Stimulated activated naive CD8-positive, alpha-beta T cell treated with anti-CD3 and anti-CD28 coated beads, Interleukin-15, amount 100 ng/mL, for 72 hours (primary cell): ENCODE data around the gene MATN3.
A peak's percentile ranks its signal among the peaks of the same experiment; 100 is the strongest.

Source experiments
- ATAC-seq: fragments of 150-1000 bp; cut with Tn5 transposase; 2 replicates; pipeline ENCODE4 v1.10.0; 2021; ENCODE audit warnings: mild to moderate bottlenecking, moderate library complexity
- DNase-seq, 2 donors: peaks; one replicate each; pipeline ENCODE4 v3.0.0; 2021 to 2022
- H3K27ac Mint-ChIP-seq, 2 donors: one replicate each; pipeline ENCODE4 v1.8.0; 2022; ENCODE audit warnings: mild to moderate bottlenecking in 2 of 2, mixed read lengths in 2 of 2, moderate library complexity in 2 of 2
- H3K27me3 Mint-ChIP-seq: one replicate; pipeline ENCODE4 v1.8.0; 2022; ENCODE audit warnings: mixed read lengths
- H3K4me1 Mint-ChIP-seq: one replicate; pipeline ENCODE4 v1.8.0; 2022; ENCODE audit warnings: mild to moderate bottlenecking, mixed read lengths
- H3K4me3 Mint-ChIP-seq, 2 donors: one replicate each; pipeline ENCODE4 v1.8.0; 2022; ENCODE audit warnings: mild to moderate bottlenecking in 2 of 2, mixed read lengths in 2 of 2, moderate library complexity in 1 of 2
- H3K9me3 Mint-ChIP-seq, 2 donors: one replicate each; pipeline ENCODE4 v1.8.0; 2022; ENCODE audit warnings: mixed read lengths in 2 of 2

MATN3 gene

GRCh38 chr2:20023688-20024087, 11.2 kb upstream of the MATN3 start:
- ATAC-seq (no peak), DNase-seq (no peak)
- no peaks in the 10 kb centered on the region for H3K4me1 Mint-ChIP-seq
- peaks cover 26 to 36% of the 10 kb centered on the region in 2 donors for H3K9me3 Mint-ChIP-seq
- no peaks in the 10 kb centered on the region for H3K27me3 Mint-ChIP-seq
- no peak overlapping the region for H3K27ac Mint-ChIP-seq
- no peak overlapping the region for H3K4me3 Mint-ChIP-seq

- no peak for ATAC-seq
- no peak overlapping the region for H3K4me3 Mint-ChIP-seq
These were observed 9.0 kb upstream of the MATN3 start for GRCh38 chr2:20021405-20022009.

GRCh38 chr2:20019747-20020146, 7.3 kb upstream of the MATN3 start:
- H3K27me3 Mint-ChIP-seq, result peaks cover 2% of the 10 kb centered on the region
- no peak overlapping the region for H3K4me3 Mint-ChIP-seq
- no peaks in the 10 kb centered on the region for H3K4me1 Mint-ChIP-seq
- peaks cover 27 to 36% of the 10 kb centered on the region in 2 donors for H3K9me3 Mint-ChIP-seq
- ATAC-seq, result no peak
- DNase-seq, result no peak
- no peak overlapping the region for H3K27ac Mint-ChIP-seq

More at GRCh38 chr2:20021405-20022009, 9.0 kb upstream of the MATN3 start:
- DNase-seq, result no peak
- Mint-ChIP-seq H3K27me3 (no peaks in the 10 kb centered on the region), H3K9me3 (peaks cover 26 to 36% of the 10 kb centered on the region in 2 donors), H3K4me1 (no peaks in the 10 kb centered on the region), H3K27ac (no peak overlapping the region)

- Mint-ChIP-seq H3K4me1 (no peaks in the 10 kb centered on the region), H3K27ac (no peak overlapping the region), H3K9me3 (peaks cover 30 to 36% of the 10 kb centered on the region in 2 donors), H3K4me3 (no peak overlapping the region), H3K27me3 (peaks cover 12% of the 10 kb centered on the region)
- DNase-seq, result no peak
- no peak for ATAC-seq
These were observed 6.2 kb upstream of the MATN3 start for GRCh38 chr2:20018601-20019152.

GRCh38 chr2:20016346-20016745, 3.9 kb upstream of the MATN3 start:
- no peak overlapping the region for H3K27ac Mint-ChIP-seq
- peaks cover 8% of the 10 kb centered on the region for H3K4me1 Mint-ChIP-seq
- DNase-seq (no peak), ATAC-seq (no peak)
- H3K9me3 Mint-ChIP-seq, result peaks cover 14 to 19% of the 10 kb centered on the region in 2 donors
- no peak overlapping the region for H3K4me3 Mint-ChIP-seq
- peaks cover 31% of the 10 kb centered on the region for H3K27me3 Mint-ChIP-seq

GRCh38 chr2:20015482-20016083, 3.1 kb upstream of the MATN3 start:
- H3K27ac Mint-ChIP-seq, result no peak overlapping the region
- H3K4me3 Mint-ChIP-seq, result no peak overlapping the region
- peaks cover 11 to 12% of the 10 kb centered on the region in 2 donors for H3K9me3 Mint-ChIP-seq
- H3K4me1 Mint-ChIP-seq, result peaks cover 8% of the 10 kb centered on the region
- ATAC-seq (no peak), DNase-seq (no peak)
- peaks cover 38% of the 10 kb centered on the region for H3K27me3 Mint-ChIP-seq

GRCh38 chr2:20013126-20013849, 820 bp upstream of the MATN3 start:
- peaks cover 0 to 4% of the 10 kb centered on the region in 2 donors for H3K9me3 Mint-ChIP-seq
- ATAC-seq (no peak), DNase-seq (no peak)

GRCh38 chr2:20012032-20012281, 511 bp downstream of the MATN3 start:
- H3K9me3 Mint-ChIP-seq, result peaks cover 0 to 4% of the 10 kb centered on the region in 2 donors
- peak overlapping the region; percentile 72 for H3K4me3 Mint-ChIP-seq
- peak overlapping the region in 1 of 2 donors; percentile 34 for H3K27ac Mint-ChIP-seq
- no peak for ATAC-seq
- H3K4me1 Mint-ChIP-seq, result peaks cover 8% of the 10 kb centered on the region
- DNase-seq, result no peak
- peaks cover 71% of the 10 kb centered on the region for H3K27me3 Mint-ChIP-seq

More at GRCh38 chr2:20013126-20013849, 820 bp upstream of the MATN3 start:
- Mint-ChIP-seq H3K27me3 (peaks cover 61% of the 10 kb centered on the region), H3K27ac (no peak overlapping the region), H3K4me3 (peak overlapping the region; percentile 73 to 82), H3K4me1 (peaks cover 8% of the 10 kb centered on the region)

GRCh38 chr2:20011276-20012031, 1.0 kb downstream of the MATN3 start:
- Mint-ChIP-seq H3K4me3 (peak overlapping the region; percentile 72), H3K27me3 (peaks cover 76% of the 10 kb centered on the region), H3K9me3 (peaks cover 0 to 4% of the 10 kb centered on the region in 2 donors), H3K27ac (peak overlapping the region in 1 of 2 donors; percentile 34), H3K4me1 (peaks cover 8% of the 10 kb centered on the region)
- DNase-seq (no peak), ATAC-seq (no peak)

GRCh38 chr2:20008703-20009102, 3.8 kb downstream of the MATN3 start:
- H3K4me3 Mint-ChIP-seq, result no peak overlapping the region
- ATAC-seq (no peak), DNase-seq (no peak)
- no peak overlapping the region for H3K27ac Mint-ChIP-seq
- peaks cover 65% of the 10 kb centered on the region for H3K27me3 Mint-ChIP-seq
- H3K9me3 Mint-ChIP-seq, result no peaks in the 10 kb centered on the region
- peaks cover 8% of the 10 kb centered on the region for H3K4me1 Mint-ChIP-seq

- no peak for ATAC-seq
- DNase-seq, result no peak
- Mint-ChIP-seq H3K4me1 (no peaks in the 10 kb centered on the region), H3K27ac (no peak overlapping the region), H3K9me3 (no peaks in the 10 kb centered on the region), H3K27me3 (peaks cover 52% of the 10 kb centered on the region), H3K4me3 (no peak overlapping the region)
These were observed 6.5 kb downstream of the MATN3 start for GRCh38 chr2:20005891-20006470.

GRCh38 chr2:20005067-20005627, 7.3 kb downstream of the MATN3 start:
- no peaks in the 10 kb centered on the region for H3K9me3 Mint-ChIP-seq

GRCh38 chr2:20001361-20001863, 11.1 kb downstream of the MATN3 start:
- Mint-ChIP-seq H3K27me3 (peaks cover 20% of the 10 kb centered on the region), H3K4me1 (no peaks in the 10 kb centered on the region), H3K27ac (no peak overlapping the region), H3K4me3 (no peak overlapping the region), H3K9me3 (no peaks in the 10 kb centered on the region)
- ATAC-seq (no peak), DNase-seq (no peak)

More at GRCh38 chr2:20005067-20005627, 7.3 kb downstream of the MATN3 start:
- DNase-seq (no peak), ATAC-seq (no peak)
- Mint-ChIP-seq H3K4me3 (no peak overlapping the region), H3K27me3 (peaks cover 47% of the 10 kb centered on the region), H3K27ac (no peak overlapping the region), H3K4me1 (no peaks in the 10 kb centered on the region)

GRCh38 chr2:19993731-19994130, 18.7 kb downstream of the MATN3 start:
- peaks cover 0 to 7% of the 10 kb centered on the region in 2 donors for H3K9me3 Mint-ChIP-seq
- H3K4me1 Mint-ChIP-seq, result peaks cover 16% of the 10 kb centered on the region
- no peak overlapping the region for H3K27ac Mint-ChIP-seq
- ATAC-seq (no peak), DNase-seq (no peak)
- peaks cover 33% of the 10 kb centered on the region for H3K27me3 Mint-ChIP-seq
- no peak overlapping the region for H3K4me3 Mint-ChIP-seq

- ATAC-seq (no peak), DNase-seq (no peak)
- Mint-ChIP-seq H3K27ac (no peak overlapping the region), H3K27me3 (peaks cover 33% of the 10 kb centered on the region), H3K4me1 (peaks cover 24% of the 10 kb centered on the region), H3K9me3 (peaks cover 0 to 7% of the 10 kb centered on the region in 2 donors), H3K4me3 (no peak overlapping the region)
These were observed 20.6 kb downstream of the MATN3 start for GRCh38 chr2:19991895-19992294.
